ENCODE results near the gene RIC3.
"Not testable (repeated sequence)": the region's sequence is repeated elsewhere in the genome, so short reads cannot be mapped to it uniquely, and the experiment has no call there.

RIC3 gene

DNA sequence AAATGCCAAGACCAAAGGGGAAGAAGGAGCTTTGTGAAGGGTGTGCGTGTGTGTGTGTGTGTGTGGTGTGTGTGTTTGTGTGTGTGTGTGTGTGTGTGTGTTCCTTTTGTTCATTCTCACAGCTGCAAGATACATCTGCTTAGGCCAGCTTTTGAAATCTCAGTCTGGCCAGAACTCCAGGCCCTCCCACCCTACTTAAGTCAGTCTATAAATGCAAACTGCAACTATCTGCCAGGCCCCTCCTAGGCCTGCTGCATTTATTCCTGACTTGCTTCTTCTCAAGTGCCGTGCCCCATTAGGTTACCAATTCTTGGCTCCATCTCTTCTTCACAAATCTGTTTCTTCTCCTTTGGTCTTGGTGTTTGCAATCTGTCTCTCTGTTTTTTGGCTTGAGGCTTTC is 21.6 kb upstream of the RIC3 start:
- DNase-seq (ENCODE audit: low read depth in 3 of 3), result no peak

DNA sequence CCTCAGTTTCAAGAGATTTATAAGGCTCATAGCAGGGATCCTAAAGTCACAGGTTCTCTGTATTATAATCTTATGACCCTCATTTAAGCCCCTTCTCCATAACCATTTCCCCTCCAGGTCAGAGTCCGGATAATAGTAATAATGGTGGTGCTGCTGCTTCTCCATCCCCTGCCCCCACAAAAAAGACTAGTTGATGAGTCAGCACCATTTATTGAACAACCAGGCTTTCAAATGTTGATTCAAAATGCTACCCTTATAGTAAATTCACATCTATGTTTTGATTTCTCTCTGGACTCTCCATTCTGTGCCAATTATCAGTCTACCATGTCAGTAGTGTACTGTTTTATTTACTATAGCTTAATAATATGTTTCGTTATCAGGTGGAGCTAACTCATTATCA is 17.6 kb upstream of the RIC3 start:
- DNase-seq (ENCODE audit: low read depth in 3 of 3), result no peak

DNA sequence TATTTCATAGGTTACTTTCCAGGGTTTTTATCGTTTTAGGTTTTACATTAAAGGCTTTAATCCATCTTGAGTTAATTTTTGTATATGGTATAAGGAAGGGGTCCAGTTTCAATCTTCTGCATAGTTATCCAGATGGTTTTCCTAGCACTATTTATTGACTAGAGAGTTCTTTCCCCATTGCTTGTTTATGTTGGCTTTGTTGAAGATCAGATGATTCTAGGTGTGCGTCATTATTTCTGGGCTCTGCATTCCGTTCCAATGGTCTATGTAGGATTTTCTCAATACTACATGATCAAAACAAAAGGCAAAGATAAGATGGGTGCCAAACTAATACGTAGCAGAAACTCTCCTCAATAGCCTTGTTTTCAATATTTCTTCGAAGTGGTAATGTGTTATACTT is 14.3 kb upstream of the RIC3 start:
- DNase-seq (ENCODE audit: low read depth in 3 of 3), result no peak

- DNase-seq (ENCODE audit: low read depth in 3 of 3), result no peak
Observed at GRCh38 chr11:8180469-8180868, 11.6 kb upstream of the RIC3 start.

DNA sequence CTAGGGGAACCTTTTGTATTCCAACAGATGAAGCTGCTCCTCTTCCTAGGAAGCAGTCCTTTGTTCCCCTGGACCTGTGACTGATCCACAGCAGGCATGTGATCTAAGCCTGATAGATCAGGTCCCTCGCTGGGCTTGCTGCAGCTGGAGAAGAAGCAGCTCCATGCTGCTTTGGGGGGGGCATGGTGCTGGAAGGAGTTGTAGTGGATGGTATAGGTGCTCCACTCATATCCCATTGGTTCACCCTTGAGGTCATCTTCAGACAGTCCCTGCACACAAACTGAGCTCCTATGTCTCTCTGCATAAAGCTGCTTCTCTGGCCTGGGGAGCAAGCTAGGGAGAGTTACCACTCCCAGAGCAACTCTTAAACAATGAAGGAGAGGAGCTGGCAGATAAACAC is 9.5 kb upstream of the RIC3 start:
- no peak for DNase-seq (ENCODE audit: low read depth in 3 of 3)

GRCh38 chr11:8177136-8177535 is 8.3 kb upstream of the RIC3 start:
- no peak for DNase-seq (ENCODE audit: low read depth in 3 of 3)

GRCh38 chr11:8167796-8168195 is 1.0 kb downstream of the RIC3 start:
- DNase-seq (ENCODE audit: low read depth in 3 of 3), result no peak

DNA sequence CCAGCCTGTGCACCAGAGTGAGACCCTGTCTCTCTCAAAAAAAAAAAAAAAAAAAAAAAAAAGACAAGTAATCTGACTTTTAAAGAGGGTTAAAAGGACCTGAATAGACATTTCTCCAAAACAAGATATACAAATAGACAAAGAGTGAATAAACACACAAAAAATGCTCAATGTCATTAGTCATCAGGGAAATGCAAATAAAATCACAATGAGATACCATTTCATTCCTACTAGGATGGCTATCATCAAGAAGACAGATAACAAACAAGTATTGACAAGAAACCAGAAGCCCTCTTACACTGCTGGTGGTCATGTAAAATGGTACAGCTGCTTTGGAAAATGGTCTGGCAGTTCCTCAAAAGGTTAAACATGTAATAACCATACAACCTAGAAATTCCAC is 4.1 kb downstream of the RIC3 start:
- DNase-seq (ENCODE audit: low read depth in 3 of 3), result no peak

DNA sequence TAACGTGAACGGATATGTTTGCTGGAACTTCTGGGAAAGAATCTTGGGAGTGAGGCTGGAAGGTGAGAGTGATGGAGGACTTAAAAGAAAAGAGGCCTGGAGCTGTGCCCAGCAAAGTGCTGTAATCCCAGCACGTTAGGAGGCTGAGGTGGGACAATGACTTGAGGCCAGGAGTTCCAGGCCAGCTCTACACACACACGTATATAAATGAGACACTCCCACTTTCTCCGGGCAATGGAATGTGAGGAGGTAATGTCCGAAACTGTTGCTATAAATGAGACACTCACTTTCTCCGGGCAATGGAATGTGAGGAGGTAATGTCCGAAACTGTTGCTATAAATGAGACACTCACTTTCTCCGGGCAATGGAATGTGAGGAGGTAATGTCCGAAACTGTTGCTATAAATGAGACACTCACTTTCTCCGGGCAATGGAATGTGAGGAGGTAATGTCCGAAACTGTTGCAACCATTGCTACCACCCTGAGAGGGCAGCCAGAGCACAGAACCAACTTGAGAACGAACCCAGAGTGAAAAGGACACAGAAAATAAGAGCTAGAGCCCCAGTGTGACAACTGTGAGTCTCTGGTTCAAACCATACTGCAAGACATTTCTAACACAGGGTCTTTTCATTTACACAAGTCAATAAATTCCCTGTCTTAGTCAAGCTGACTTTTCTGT is 7.1 kb downstream of the RIC3 start:
- not testable (repeated sequence) for DNase-seq (ENCODE audit: low read depth in 3 of 3)

DNA sequence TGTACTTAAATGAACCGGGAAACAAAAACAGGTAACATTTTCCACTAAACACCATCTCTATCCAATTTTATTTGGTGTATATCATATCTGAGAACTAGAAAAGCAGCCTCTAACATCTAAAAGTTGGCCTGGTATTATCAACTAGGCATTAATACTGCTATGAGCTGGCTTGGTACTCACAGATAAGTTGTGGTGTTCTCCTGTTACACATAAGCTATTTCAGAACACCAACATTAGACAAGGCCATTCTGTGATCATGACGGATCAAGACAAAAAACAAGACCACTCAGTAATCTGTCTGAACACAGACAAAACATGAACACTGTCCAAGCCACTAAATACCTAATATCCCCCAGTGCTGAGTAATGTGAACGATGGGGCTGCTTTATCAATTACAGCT is 11.9 kb downstream of the RIC3 start:
- DNase-seq (ENCODE audit: low read depth in 3 of 3), result no peak

DNA sequence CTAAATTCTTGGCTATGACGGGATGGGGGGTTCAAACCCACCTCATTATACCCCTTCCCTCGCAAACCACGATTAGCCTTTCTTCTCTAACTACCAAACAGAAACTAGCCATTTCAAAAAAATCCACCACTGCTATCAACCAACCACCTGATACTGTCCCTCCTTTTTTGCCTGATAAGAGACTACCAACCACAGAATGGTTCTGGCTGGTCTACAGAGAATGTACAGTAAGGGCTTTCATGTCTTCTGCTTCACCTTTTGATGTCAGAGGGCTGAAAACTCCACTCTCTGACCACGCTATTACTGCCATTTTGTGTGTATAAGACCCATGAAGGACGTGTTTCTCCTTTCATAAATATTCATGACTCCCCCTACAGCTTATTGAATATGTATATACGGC is 19.1 kb downstream of the RIC3 start:
- DNase-seq (ENCODE audit: low read depth in 3 of 3), result no peak

DNA sequence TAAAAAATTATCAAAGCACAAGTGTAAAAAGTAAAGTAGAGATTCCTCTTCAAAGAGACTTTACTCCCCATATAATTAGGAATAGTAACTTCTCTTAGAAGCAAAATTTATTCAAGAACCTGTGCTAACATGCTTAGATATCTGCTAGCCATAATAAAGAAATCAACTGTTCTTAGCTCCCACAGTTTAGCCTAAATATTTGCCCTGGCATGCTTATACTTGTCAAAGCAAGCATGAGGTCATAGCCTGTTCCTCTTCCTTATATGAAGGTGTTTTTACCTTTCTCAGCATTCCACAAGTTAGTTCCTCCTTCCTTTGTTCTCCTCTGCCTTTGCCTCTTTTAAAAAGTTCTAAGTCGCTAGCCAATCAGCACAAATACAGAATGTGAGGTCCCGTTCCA is 30.3 kb downstream of the RIC3 start:
- no peak for DNase-seq (ENCODE audit: low read depth in 3 of 3)

DNA sequence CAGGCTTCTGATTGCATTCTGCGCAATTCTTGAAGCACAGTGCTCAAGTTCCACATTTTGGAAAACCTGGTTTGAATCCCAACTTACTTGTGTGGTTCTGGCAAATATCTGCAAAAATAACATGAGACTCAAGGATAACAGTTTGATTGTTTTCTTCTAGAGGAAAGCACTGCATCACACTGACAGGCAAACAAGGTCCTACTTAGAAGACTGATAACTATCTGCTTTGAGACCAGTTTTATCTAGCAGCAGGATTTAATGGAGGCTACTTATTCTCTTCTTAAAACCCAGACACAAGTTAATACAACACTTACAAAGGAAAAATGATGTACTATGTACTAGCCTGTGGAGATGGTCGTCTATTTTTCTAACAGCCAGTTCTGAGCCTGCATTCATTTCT is 41.4 kb downstream of the RIC3 start:
- no peak for DNase-seq (ENCODE audit: low read depth in 3 of 3)

DNA sequence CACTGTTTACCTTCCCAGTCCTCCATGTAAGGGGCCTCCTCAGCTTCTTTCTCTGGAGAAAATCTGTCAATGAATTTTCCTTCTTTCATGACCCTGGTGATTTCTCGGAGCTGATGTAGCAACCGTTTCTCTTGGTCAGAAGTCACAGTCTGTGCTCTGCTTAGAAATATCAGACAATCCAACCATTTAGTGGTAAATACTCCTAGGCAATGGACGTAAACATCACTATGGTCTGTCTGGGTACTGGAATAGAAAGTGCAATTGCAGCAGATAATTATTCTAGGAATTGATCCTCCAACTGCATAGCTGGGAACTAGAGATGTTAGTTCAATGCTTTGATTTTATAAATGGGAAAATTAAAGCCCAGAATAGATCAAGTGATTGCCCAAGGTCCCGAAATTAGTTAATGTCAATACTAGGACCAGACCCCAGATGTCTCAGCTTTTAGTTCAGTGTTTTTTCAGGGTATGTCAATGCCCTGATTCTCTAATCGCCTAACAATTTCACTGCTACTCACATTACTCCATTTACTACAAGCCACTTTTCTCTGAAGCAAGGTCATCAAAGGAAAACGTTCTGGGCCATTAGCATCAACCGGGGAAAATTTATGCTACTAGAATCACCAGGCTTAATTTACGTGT is 42.1 kb downstream of the RIC3 start:
- no peak for DNase-seq (ENCODE audit: low read depth in 3 of 3)

- no peak for DNase-seq (ENCODE audit: low read depth in 3 of 3)
Observed at GRCh38 chr11:8122173-8122764, 46.6 kb downstream of the RIC3 start.

DNA sequence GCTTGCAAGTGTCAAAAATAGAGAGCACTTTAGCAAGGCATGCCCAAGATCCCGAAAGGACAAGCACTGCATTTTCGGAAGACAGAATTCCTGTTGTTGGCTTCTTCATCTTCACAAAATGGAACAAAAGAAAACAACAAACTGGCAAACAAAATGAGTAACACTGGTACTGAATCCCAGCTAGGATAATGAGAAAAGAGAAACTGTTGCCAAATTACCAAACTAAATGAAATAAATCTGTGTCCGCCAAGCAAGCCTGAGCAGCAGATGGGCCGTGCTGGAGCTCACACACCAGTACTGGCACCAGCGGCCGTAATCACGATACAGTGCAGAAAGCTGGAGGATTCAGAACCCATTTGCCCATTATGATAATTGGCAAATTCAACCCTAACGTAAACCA is 57.2 kb downstream of the RIC3 start:
- no peak for DNase-seq (ENCODE audit: low read depth in 3 of 3)

- no peak for DNase-seq (ENCODE audit: low read depth in 3 of 3)
Observed at GRCh38 chr11:8110396-8110795, 58.4 kb downstream of the RIC3 start.

DNA sequence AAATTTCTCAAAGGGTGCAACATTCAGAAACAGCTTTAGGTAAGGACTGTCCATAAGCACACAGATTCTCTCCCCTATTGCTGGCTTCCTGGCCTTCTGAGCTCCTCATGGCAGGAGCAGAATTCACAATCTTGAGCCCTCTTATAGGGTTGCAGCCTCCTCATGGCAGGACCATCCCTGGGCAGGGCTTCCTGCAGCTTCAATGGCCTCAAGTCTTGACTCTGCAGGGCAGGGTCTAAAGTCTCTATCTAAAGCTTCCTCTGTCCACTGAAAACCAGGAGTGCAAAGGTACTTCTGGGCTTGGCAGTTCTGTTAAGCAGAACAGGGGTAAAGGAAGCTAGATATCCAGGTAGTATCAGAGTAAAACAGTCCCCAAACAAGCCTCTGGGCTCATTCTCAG is 59.1 kb downstream of the RIC3 start:
- DNase-seq (ENCODE audit: low read depth in 3 of 3), result no peak

DNA sequence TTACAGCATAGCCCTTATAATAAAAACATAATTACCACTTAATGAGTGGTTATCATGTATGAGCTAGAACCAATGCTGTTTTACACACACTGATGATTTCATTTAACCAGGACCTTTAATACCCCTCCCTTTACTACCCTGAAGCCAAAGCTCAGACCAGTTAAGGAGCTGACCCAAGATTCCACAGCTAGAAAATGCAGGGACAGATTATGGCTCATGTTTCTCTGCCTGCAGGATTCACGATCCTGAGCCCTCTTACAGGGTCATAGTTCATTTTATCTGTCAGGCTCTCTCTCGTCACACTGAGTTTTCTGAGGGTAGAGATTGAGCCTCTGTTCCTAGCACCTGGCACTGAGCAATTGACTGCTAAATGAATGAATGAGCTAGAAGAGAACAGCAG is 60.4 kb downstream of the RIC3 start:
- DNase-seq (ENCODE audit: low read depth in 3 of 3), result no peak

DNA sequence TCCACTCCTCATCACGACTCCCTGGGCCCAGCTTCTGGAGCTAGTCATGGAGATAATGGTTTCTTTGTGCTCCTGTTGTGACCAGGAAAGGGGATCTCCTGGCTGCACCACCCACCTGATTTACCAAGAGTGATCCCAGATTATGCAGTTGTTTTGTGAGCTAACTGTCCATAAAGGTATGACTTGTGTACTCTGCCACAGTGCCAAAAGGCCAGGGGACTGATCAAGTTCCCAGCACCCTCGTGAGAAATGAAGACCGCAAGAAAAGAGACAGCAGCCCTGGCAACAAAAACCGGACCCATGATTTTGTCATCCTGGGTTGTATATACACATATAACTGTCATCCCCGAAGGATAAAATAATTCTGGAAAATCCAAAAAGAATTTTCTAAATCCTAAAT is 61.2 kb downstream of the RIC3 start:
- DNase-seq (ENCODE audit: low read depth in 3 of 3), result no peak

GRCh38 chr11:8106679-8107078 is 62.1 kb downstream of the RIC3 start:
- no peak for DNase-seq (ENCODE audit: low read depth in 3 of 3)

- no peak for DNase-seq (ENCODE audit: low read depth in 3 of 3)
Observed at GRCh38 chr11:8105666-8106065, 63.2 kb downstream of the RIC3 start.

GRCh38 chr11:8105133-8105532 is 63.7 kb downstream of the RIC3 start:
- no peak for DNase-seq (ENCODE audit: low read depth in 3 of 3)

DNA sequence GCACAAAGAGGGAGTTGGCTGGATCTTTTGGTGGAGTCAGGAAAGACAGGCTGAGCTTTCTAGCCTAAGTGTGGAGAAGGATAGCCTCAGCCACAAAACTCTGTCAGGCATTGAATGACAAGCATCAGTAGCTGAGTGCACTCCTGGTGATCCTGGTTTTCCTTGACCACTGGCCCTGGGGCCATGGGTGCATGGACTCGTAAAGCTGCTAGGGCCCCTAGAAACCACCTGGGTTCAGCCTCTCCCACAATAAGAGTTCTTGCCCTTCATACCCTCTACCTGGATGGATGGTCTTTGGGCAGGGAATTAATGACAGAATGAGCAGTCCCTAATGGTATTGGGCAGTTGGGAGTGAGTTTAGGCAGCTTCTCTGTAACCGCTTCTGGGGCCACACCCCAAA is 64.9 kb downstream of the RIC3 start:
- DNase-seq (ENCODE audit: low read depth in 3 of 3), result no peak

Data from stimulated activated CD4-positive, alpha-beta T cell treated with anti-CD3 and anti-CD28 coated beads, TNF-alpha, amount 100 ng/mL, for 24 hours (primary cell).